GM19240 (cell line): ENCODE measurements around the gene RAPGEF2.
"Not testable (repeated sequence)": the region's sequence is repeated elsewhere in the genome, so short reads cannot be mapped to it uniquely, and the experiment has no call there.

Experiments used
- DNase-seq: peaks from one replicate; pipeline ENCODE4 v3.0.0; 2011; ENCODE audit warnings: low spot score; ENCODE audit not compliant: insufficient read length

The RAPGEF2 gene

GRCh38 chr4:159308566-159309340, 205.9 kb downstream of the RAPGEF2 start:
- DNase-seq, result no peak

GRCh38 chr4:159312236-159312635, 209.4 kb downstream of the RAPGEF2 start:
- no peak for DNase-seq

GRCh38 chr4:159315879-159316278, 213.0 kb downstream of the RAPGEF2 start:
- DNase-seq, result not testable (repeated sequence)

GRCh38 chr4:159317203-159317602, 214.3 kb downstream of the RAPGEF2 start:
- no peak for DNase-seq

- DNase-seq, result no peak
Observed at GRCh38 chr4:159319027-159319426, 216.1 kb downstream of the RAPGEF2 start.

GRCh38 chr4:159326480-159326879, 223.6 kb downstream of the RAPGEF2 start:
- no peak for DNase-seq

GRCh38 chr4:159328766-159329165, 225.9 kb downstream of the RAPGEF2 start:
- no peak for DNase-seq

- no peak for DNase-seq
Observed at GRCh38 chr4:159334461-159334860, 231.6 kb downstream of the RAPGEF2 start.

- DNase-seq, result no peak
Observed at GRCh38 chr4:159337041-159337440, 234.2 kb downstream of the RAPGEF2 start.

GRCh38 chr4:159341522-159341921, 238.6 kb downstream of the RAPGEF2 start:
- no peak for DNase-seq

- no peak for DNase-seq
Observed at GRCh38 chr4:159342374-159342773, 239.5 kb downstream of the RAPGEF2 start.

GRCh38 chr4:159343116-159343515, 240.2 kb downstream of the RAPGEF2 start:
- DNase-seq, result no peak

- DNase-seq, result no peak
Observed at GRCh38 chr4:159344877-159345276, 242.0 kb downstream of the RAPGEF2 start.

GRCh38 chr4:159346681-159347080, 243.8 kb downstream of the RAPGEF2 start:
- DNase-seq, result no peak

- no peak for DNase-seq
Observed at GRCh38 chr4:159347813-159348212, 244.9 kb downstream of the RAPGEF2 start.

- no peak for DNase-seq
Observed at GRCh38 chr4:159349332-159349731, 246.5 kb downstream of the RAPGEF2 start.

- no peak for DNase-seq
Observed at GRCh38 chr4:159352609-159353008, 249.7 kb downstream of the RAPGEF2 start.

- DNase-seq, result no peak
Observed at GRCh38 chr4:159353422-159354116, 250.7 kb downstream of the RAPGEF2 start.

- no peak for DNase-seq
Observed at GRCh38 chr4:159355466-159355865, 252.6 kb downstream of the RAPGEF2 start.

- no peak for DNase-seq
Observed at GRCh38 chr4:159357350-159357749, 254.5 kb downstream of the RAPGEF2 start.

GRCh38 chr4:159358226-159358625, 255.3 kb downstream of the RAPGEF2 start:
- DNase-seq, result no peak

- no peak for DNase-seq
Observed at GRCh38 chr4:159360549-159360948, 257.7 kb downstream of the RAPGEF2 start.

GRCh38 chr4:159363361-159363760, 260.5 kb downstream of the RAPGEF2 start:
- DNase-seq, result no peak
